Uterus (tissue), 4 donors: ENCODE measurements around the gene EIF2S1. TPM values are rescaled to one million over a fixed set of nuclear protein-coding genes. Genes with fewer than 3 reads are reported as not detected.
"Not testable (repeated sequence)": the region's sequence is repeated elsewhere in the genome, so short reads cannot be mapped to it uniquely, and the experiment has no call there.

Source experiments
- DNase-seq, 2 donors: peaks; one replicate each; pipeline ENCODE4 v3.0.0-alpha.2; 2019 to 2020
- H3K27ac ChIP-seq, 2 donors: fragments of 200-600 bp; sonication (generic); 1 replicate in 1 of 2; 2 replicates in 1 of 2; pipeline ENCODE4 v1.5.1; 2016 to 2018
- H3K27me3 ChIP-seq, 2 donors: fragments of 200-600 bp; sonication (generic); one replicate each; pipeline ENCODE4 v1.5.1; 2018 to 2019; ENCODE audit warnings: control low read depth in 1 of 2
- H3K36me3 ChIP-seq, 2 donors: fragments of 200-600 bp; sonication (generic); one replicate each; pipeline ENCODE4 v1.5.1; 2019; ENCODE audit warnings: control low read depth in 1 of 2
- H3K4me1 ChIP-seq, 2 donors: fragments of 200-600 bp; sonication (generic); one replicate each; pipeline ENCODE4 v1.5.1; 2018 to 2019; ENCODE audit warnings: control low read depth in 1 of 2
- H3K4me3 ChIP-seq, 2 donors: fragments of 200-600 bp; sonication (generic); 1 replicate in 1 of 2; 2 replicates in 1 of 2; pipeline ENCODE4 v1.5.1; 2018 to 2019; ENCODE audit warnings: mild to moderate bottlenecking in 1 of 2
- H3K9me3 ChIP-seq, 2 donors: fragments of 200-600 bp; sonication (generic); one replicate each; pipeline ENCODE4 v1.5.1; 2019; ENCODE audit warnings: control low read depth in 1 of 2
- CTCF ChIP-seq, 4 experiments: fragments of 200-600 bp in 2 of 4; fragments of 450-650 bp in 2 of 4; sonication (generic) in 2 of 4; IDR thresholded peaks; one replicate each; pipeline ENCODE4 v1.5.1; 2016 to 2019; ENCODE audit warnings: antibody characterized with exemption in 4 of 4, mild to moderate bottlenecking in 2 of 4, moderate library complexity in 1 of 4
- POLR2A ChIP-seq, 2 donors: fragments of 450-650 bp; IDR thresholded peaks; one replicate each; pipeline ENCODE4 v1.6.1; 2016; ENCODE audit warnings: antibody characterized with exemption in 2 of 2, mild to moderate bottlenecking in 1 of 2, moderate library complexity in 1 of 2
- intact Hi-C: fragments of 100-400 bp; cut with DNase I; formaldehyde crosslinking; loops from one replicate; pipeline ENCODE4 v1.15.1; 2023; ENCODE audit warnings: low total_unique reads
- total RNA-seq, 4 donors: library from RNA; depleted of rRNA in 3 of 4; stranded (reverse); fragments of >200 nt in 3 of 4; gene quantifications; one replicate each; pipeline versions ENCODE4 v1.1.0 to v1.2.4, GENCODE V29; 2014 to 2023
- donor health status: DM: yes; HTN: yes; CAD: no.

The EIF2S1 gene
- total RNA-seq, 4 donors from 2014 or later: 60.9 to 111 (median 85.7) TPM

DNA sequence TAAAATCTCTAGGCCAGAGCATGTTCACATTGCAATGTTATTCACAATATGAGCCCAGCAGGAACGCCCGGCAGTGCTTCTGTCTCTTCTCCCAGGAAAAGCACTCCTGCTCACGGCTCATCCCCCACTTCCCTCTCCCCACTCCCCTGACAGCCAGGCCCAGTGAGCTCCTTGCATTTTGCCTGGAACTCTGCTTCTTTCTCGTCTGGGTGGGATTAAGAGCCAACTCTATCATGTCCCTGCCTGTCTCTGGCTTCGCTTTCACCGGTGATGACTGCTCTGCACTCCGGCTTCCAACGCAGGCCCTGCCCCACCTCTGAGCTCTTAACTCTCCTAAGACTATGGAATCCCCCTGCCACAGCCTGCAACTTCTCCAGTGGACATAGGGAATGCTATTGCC lies 49.3 kb downstream of the EIF2S1 start:
- DNase-seq: no peak
- no peaks in the 10 kb centered on the region for H3K36me3 ChIP-seq
- no peak overlapping the region for H3K4me3 ChIP-seq
- H3K4me1 ChIP-seq: no peaks in the 10 kb centered on the region
- intact Hi-C loops: no loop called here
- H3K27me3 ChIP-seq: peaks cover 5 to 7% of the 10 kb centered on the region in 2 donors
- TF ChIP-seq POLR2A (IDR thresholded peaks at IDR 0.05) (no peak), CTCF (IDR thresholded peaks at IDR 0.05) (no peak)
- H3K27ac ChIP-seq: no peak overlapping the region
- no peaks in the 10 kb centered on the region for H3K9me3 ChIP-seq

GRCh38 chr14:67410313-67410712 lies 50.2 kb downstream of the EIF2S1 start:
- Histone ChIP-seq H3K27ac (no peak overlapping the region), H3K4me3 (no peak overlapping the region), H3K36me3 (no peaks in the 10 kb centered on the region), H3K9me3 (no peaks in the 10 kb centered on the region), H3K27me3 (peaks cover 5 to 7% of the 10 kb centered on the region in 2 donors), H3K4me1 (no peaks in the 10 kb centered on the region)
- no peak for TF ChIP-seq CTCF (IDR thresholded peaks at IDR 0.05)
- intact Hi-C loops: no loop called here
- no peak for DNase-seq

DNA sequence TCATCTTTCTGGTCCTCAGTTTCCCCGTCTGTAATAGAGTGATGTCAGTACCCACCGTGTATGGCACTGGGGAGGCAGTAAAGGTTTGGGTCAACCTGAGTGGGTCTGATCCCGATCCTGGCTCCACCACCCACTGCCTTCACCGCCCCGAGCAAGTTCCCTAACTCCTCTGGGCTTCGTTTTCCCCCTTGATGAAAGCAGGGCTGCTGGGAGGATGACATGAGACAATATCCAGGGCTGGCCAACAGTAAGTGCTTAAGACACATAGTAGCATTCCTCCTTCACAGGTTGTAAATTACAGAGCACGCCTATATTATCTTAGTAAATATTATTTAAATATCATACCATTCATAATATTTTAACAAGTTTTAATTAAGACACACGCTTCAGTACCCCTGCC lies 51.2 kb downstream of the EIF2S1 start:
- no peak for TF ChIP-seq POLR2A (IDR thresholded peaks at IDR 0.05)
- Histone ChIP-seq H3K27ac (no peak overlapping the region), H3K27me3 (peaks cover 5 to 7% of the 10 kb centered on the region in 2 donors), H3K4me1 (no peaks in the 10 kb centered on the region), H3K9me3 (no peaks in the 10 kb centered on the region), H3K4me3 (no peak overlapping the region), H3K36me3 (no peaks in the 10 kb centered on the region)
- no peak for DNase-seq
- intact Hi-C loops: no loop called here

GRCh38 chr14:67411820-67412421 lies 51.8 kb downstream of the EIF2S1 start, which contains the start of gene PLEK2:
Gene PLEK2, minus strand, starts transcription at chr14:67412165. Its CDS starts 106 bp downstream, at chr14:67412059.
- Histone ChIP-seq H3K4me1 (no peaks in the 10 kb centered on the region), H3K27ac (no peak within 1 kb of the TSS), H3K4me3 (no peak within 1 kb of the TSS), H3K36me3 (no peaks in the 10 kb centered on the region), H3K9me3 (no peaks in the 10 kb centered on the region), H3K27me3 (peaks cover 5 to 7% of the 10 kb centered on the region in 2 donors)
- TF ChIP-seq CTCF (IDR thresholded peaks at IDR 0.05) (no peak), POLR2A (IDR thresholded peaks at IDR 0.05) (no peak)
- DNase-seq: no peak
- intact Hi-C loops: no loop called here

DNA sequence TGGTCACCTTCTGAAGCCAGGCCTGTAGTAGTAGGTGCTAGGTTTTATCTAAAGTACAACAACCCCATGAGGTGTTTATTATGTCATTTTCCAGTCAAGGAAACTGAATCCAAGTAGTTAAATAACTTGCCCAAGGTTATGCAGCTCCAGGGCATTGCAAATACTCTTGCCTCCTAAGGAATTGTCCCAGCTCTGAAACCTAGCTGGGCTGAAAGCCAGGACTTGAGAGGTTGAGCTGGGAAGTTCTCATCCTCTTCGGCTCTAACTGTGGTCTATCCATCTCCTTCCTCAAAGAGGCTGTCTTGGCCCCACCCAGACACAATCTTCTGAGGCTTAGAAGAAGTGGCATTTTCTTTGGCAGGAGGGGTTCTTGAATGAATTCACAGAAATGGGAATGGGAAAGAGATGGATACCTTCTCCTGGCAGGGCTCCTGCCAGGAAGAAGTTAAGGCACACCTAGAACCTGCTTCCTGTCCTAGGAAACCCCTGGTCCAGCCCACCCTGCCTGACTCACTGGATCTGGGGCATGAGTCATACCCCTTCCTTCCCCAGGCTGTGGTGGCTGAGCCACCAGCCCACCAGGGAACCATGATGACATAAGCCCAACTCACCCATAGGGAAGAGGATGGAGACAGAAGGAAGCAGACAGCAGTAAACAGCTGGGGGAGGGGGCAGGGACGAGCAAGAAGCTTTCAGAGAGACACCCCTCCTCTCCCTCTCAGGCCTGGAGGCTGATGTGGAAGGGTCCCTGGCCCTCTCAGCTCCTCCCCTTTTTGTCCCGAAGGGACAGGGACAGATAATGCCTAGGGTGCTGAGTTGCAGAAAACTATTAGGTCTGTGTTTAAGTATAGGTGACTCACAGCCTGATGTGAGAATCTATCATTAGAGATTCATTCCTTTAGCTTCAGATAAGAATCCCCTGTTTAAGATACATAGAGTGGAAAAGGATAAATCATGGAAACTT lies 54.0 kb downstream of the EIF2S1 start:
- Histone ChIP-seq H3K4me1 (no peaks in the 10 kb centered on the region), H3K4me3 (no peak overlapping the region), H3K36me3 (no peaks in the 10 kb centered on the region), H3K27ac (no peak overlapping the region), H3K9me3 (no peaks in the 10 kb centered on the region), H3K27me3 (peaks cover 5 to 7% of the 10 kb centered on the region in 2 donors)
- intact Hi-C loops: no loop called here
- TF ChIP-seq POLR2A (IDR thresholded peaks at IDR 0.05) (no peak), CTCF (IDR thresholded peaks at IDR 0.05) (no peak)
- no peak for DNase-seq

DNA sequence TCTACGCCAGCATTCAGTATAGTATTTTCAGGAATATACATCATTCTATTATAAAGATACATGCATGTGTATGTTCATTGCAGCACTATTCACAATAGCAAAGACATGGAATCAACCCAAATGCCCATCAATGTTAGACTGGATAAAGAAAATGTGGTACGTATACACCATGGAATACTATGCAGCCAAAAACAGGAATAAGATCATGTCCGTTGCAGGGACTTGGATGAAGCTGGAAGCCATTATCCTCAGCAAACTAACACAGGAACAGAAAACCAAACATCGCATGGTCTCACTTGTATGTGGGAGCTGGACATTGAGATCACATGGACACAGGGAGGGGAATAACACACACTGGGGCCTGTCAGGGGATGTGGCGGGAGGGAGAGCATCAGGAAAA lies 55.5 kb downstream of the EIF2S1 start:
- DNase-seq, H3K4me3 ChIP-seq, H3K9me3 ChIP-seq, intact Hi-C loops, H3K27me3 ChIP-seq, H3K27ac ChIP-seq, H3K36me3 ChIP-seq, H3K4me1 ChIP-seq: not testable (repeated sequence)
